IPS DF 4.7 (cell line): ENCODE results near the gene TADA1.

Experiments
- DNase-seq: peaks from one replicate; pipeline ENCODE4 v3.0.0-alpha.2; 2013; ENCODE audit warnings: low spot score; ENCODE audit errors: extremely low read depth

Gene TADA1

GRCh38 chr1:166875734-166876539 is at the start of gene TADA1:
Gene TADA1, minus strand, starts transcription at chr1:166876264. Its CDS starts 31 bp downstream, at chr1:166876233.
- peak; percentile 95 for DNase-seq

GRCh38 chr1:166924823-166925541 is 48.9 kb upstream of the TADA1 start:
- DNase-seq = no peak

GRCh38 chr1:166920561-166921475 is 44.8 kb upstream of the TADA1 start:
- DNase-seq = no peak

- no peak for DNase-seq
Observed at GRCh38 chr1:166918956-166919316, 42.9 kb upstream of the TADA1 start.

- DNase-seq = no peak
Observed at GRCh38 chr1:166918088-166918955, 42.3 kb upstream of the TADA1 start.

GRCh38 chr1:166915941-166916340 is 39.9 kb upstream of the TADA1 start:
- no peak for DNase-seq

GRCh38 chr1:166915042-166915441 is 39.0 kb upstream of the TADA1 start:
- no peak for DNase-seq

GRCh38 chr1:166914111-166914510 is 38.0 kb upstream of the TADA1 start:
- no peak for DNase-seq

GRCh38 chr1:166911624-166912023 is 35.6 kb upstream of the TADA1 start:
- DNase-seq = no peak

- peak; percentile 90 for DNase-seq
Observed at GRCh38 chr1:166910396-166910994, 34.4 kb upstream of the TADA1 start.

GRCh38 chr1:166908942-166909341 is 32.9 kb upstream of the TADA1 start:
- no peak for DNase-seq

- no peak for DNase-seq
Observed at GRCh38 chr1:166907763-166908162, 31.7 kb upstream of the TADA1 start.

GRCh38 chr1:166907051-166907450 is 31.0 kb upstream of the TADA1 start:
- DNase-seq = no peak

GRCh38 chr1:166906647-166907046 is 30.6 kb upstream of the TADA1 start:
- no peak for DNase-seq

- no peak for DNase-seq
Observed at GRCh38 chr1:166905900-166906299, 29.8 kb upstream of the TADA1 start.

GRCh38 chr1:166905136-166905535 is 29.1 kb upstream of the TADA1 start:
- no peak for DNase-seq

GRCh38 chr1:166903232-166903631 is 27.2 kb upstream of the TADA1 start:
- no peak for DNase-seq

- DNase-seq = no peak
Observed at GRCh38 chr1:166902279-166902678, 26.2 kb upstream of the TADA1 start.

- no peak for DNase-seq
Observed at GRCh38 chr1:166900987-166901386, 24.9 kb upstream of the TADA1 start.

GRCh38 chr1:166899769-166900168 is 23.7 kb upstream of the TADA1 start:
- no peak for DNase-seq
